OCI-LY1 (cell line): ENCODE measurements around the gene C19orf25.

Experiments used
- H2AFZ ChIP-seq: fragments of 200-600 bp; sonication (generic), shearing (Covaris generic); 2 replicates; pipeline ENCODE4 v1.6.0; 2014; ENCODE audit warnings: antibody characterized with exemption, mild to moderate bottlenecking, low read length
- H3F3A ChIP-seq: fragments of 200-600 bp; sonication (generic), shearing (Covaris generic); 2 replicates; pipeline ENCODE4 v1.6.0; 2014; ENCODE audit warnings: mild to moderate bottlenecking, antibody characterized with exemption, low read length, moderate library complexity; ENCODE audit not compliant: insufficient read depth
- H3K27ac ChIP-seq: fragments of 200-600 bp; sonication (generic); 2 replicates; pipeline ENCODE4 v1.5.1; 2014; ENCODE audit warnings: low read length, mixed run types, mild to moderate bottlenecking, low read depth; ENCODE audit not compliant: poor library complexity, severe bottlenecking
- H3K27me3 ChIP-seq: fragments of 200-600 bp; sonication (generic); 2 replicates; pipeline ENCODE4 v1.6.0; 2014; ENCODE audit warnings: antibody characterized with exemption, mild to moderate bottlenecking, low read length, moderate library complexity; ENCODE audit not compliant: insufficient read depth
- H3K36me3 ChIP-seq: fragments of 200-600 bp; sonication (generic); 2 replicates; pipeline ENCODE4 v1.6.1; 2014; ENCODE audit warnings: mild to moderate bottlenecking, antibody characterized with exemption, low read length, moderate library complexity, mixed read lengths; ENCODE audit not compliant: insufficient read depth
- H3K4me1 ChIP-seq: fragments of 200-600 bp; sonication (generic); 2 replicates; pipeline ENCODE4 v1.5.1; 2014; ENCODE audit warnings: mild to moderate bottlenecking, low read length, moderate library complexity; ENCODE audit not compliant: insufficient read depth, severe bottlenecking
- H3K4me2 ChIP-seq: fragments of 200-600 bp; sonication (generic), shearing (Covaris generic); 2 replicates; pipeline ENCODE4 v1.6.1; 2014; ENCODE audit warnings: low read length
- H3K4me3 ChIP-seq: fragments of 200-600 bp; sonication (generic); 2 replicates; pipeline ENCODE4 v1.5.1; 2014; ENCODE audit warnings: low read length, low read depth, mild to moderate bottlenecking, mixed read lengths; ENCODE audit not compliant: poor library complexity, severe bottlenecking
- H3K79me2 ChIP-seq: fragments of 200-600 bp; shearing (Covaris generic); 2 replicates; pipeline ENCODE4 v1.6.1; 2016; ENCODE audit warnings: mixed run types, low read length, mixed read lengths; ENCODE audit not compliant: insufficient read depth
- H3K9ac ChIP-seq: fragments of 200-600 bp; sonication (generic), shearing (Covaris generic); 2 replicates; pipeline ENCODE4 v1.6.1; 2014; ENCODE audit warnings: mild to moderate bottlenecking, low read length, mixed read lengths
- H3K9me2 ChIP-seq: fragments of 200-600 bp; sonication (generic), shearing (Covaris generic); 2 replicates; pipeline ENCODE4 v1.6.1; 2014; ENCODE audit warnings: low read depth, mild to moderate bottlenecking, low read length, mixed read lengths
- H3K9me3 ChIP-seq: fragments of 200-600 bp; shearing (Covaris generic); 2 replicates; pipeline ENCODE4 v1.6.1; 2014; ENCODE audit warnings: low read length, mixed read lengths
- H4K20me1 ChIP-seq: fragments of 200-600 bp; sonication (generic), shearing (Covaris generic); 2 replicates; pipeline ENCODE4 v1.6.0; 2016; ENCODE audit warnings: mild to moderate bottlenecking, low read length; ENCODE audit not compliant: insufficient read depth
- EZH2 ChIP-seq: fragments of 200-600 bp; sonication (generic), shearing (Covaris generic); IDR thresholded peaks from 2 replicates; pipeline ENCODE4 v1.8.0; 2017; ENCODE audit warnings: borderline replicate concordance, mixed run types, mild to moderate bottlenecking, antibody characterized with exemption, low read length, moderate library complexity, mixed read lengths
- TF ChIP-seq, protein P1 (sequence below): fragments of 200-600 bp; sonication (generic), shearing (Covaris generic); IDR thresholded peaks from 2 replicates; pipeline ENCODE4 v1.5.1; 2017; ENCODE audit warnings: mild to moderate bottlenecking, antibody characterized with exemption, low read length, moderate library complexity, mixed read lengths

C19orf25 gene

GRCh38 chr19:1435378-1435989 is 43.5 kb downstream of the C19orf25 start:
- Histone ChIP-seq H3K27ac (no peak overlapping the region), H3K9me3 (no peaks in the 10 kb centered on the region), H2AFZ (no peak overlapping the region), H3K27me3 (no peaks in the 10 kb centered on the region), H3K9me2 (no peaks in the 10 kb centered on the region), H3K4me2 (no peak overlapping the region), H3K9ac (no peak overlapping the region), H3K4me1 (peaks cover 11% of the 10 kb centered on the region), H3K4me3 (no peak overlapping the region), H4K20me1 (no peaks in the 10 kb centered on the region), H3K36me3 (peaks cover 61% of the 10 kb centered on the region), H3F3A (peaks cover 3% of the 10 kb centered on the region; the same call in 1 of the 2 replicates), H3K79me2 (peaks cover 14% of the 10 kb centered on the region)
- no peak for TF ChIP-seq EZH2
- TF ChIP-seq, protein P1, sequence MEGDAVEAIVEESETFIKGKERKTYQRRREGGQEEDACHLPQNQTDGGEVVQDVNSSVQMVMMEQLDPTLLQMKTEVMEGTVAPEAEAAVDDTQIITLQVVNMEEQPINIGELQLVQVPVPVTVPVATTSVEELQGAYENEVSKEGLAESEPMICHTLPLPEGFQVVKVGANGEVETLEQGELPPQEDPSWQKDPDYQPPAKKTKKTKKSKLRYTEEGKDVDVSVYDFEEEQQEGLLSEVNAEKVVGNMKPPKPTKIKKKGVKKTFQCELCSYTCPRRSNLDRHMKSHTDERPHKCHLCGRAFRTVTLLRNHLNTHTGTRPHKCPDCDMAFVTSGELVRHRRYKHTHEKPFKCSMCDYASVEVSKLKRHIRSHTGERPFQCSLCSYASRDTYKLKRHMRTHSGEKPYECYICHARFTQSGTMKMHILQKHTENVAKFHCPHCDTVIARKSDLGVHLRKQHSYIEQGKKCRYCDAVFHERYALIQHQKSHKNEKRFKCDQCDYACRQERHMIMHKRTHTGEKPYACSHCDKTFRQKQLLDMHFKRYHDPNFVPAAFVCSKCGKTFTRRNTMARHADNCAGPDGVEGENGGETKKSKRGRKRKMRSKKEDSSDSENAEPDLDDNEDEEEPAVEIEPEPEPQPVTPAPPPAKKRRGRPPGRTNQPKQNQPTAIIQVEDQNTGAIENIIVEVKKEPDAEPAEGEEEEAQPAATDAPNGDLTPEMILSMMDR, result no peak

DNA sequence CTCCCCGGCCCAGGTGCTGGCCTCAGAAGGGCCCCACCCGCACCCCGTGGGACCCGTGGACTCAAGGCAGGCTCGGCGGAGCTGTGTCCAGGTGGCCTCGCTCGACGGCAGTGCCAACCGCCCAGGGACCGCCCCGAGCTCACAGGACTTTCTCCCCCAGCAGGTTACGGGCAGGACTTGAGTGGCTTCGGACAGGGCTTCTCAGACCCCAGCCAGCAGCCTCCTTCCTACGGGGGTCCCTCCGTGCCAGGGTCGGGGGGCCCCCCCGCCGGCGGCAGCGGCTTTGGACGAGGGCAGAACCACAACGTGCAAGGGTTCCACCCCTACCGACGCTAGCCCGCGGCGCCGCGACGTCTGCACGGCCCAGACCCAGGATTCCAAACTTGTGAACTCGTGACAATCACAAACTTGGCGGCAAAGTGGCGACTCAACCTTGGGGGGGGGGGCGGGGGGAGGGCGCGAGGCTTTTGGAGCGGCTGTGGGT is 44.4 kb downstream of the C19orf25 start:
- no peak overlapping the region for H3K27ac ChIP-seq
- H3K79me2 ChIP-seq, result peaks cover 12% of the 10 kb centered on the region
- no peaks in the 10 kb centered on the region for H3K9me3 ChIP-seq
- peaks cover 63% of the 10 kb centered on the region for H3K36me3 ChIP-seq
- H3K4me2 ChIP-seq, result no peak overlapping the region
- peaks cover 3% of the 10 kb centered on the region; the same call in 1 of the 2 replicates for H3F3A ChIP-seq
- no peaks in the 10 kb centered on the region for H3K9me2 ChIP-seq
- TF ChIP-seq EZH2, result no peak
- TF ChIP-seq, protein P1, result no peak
- H3K27me3 ChIP-seq, result no peaks in the 10 kb centered on the region
- H2AFZ ChIP-seq, result no peak overlapping the region
- H3K4me3 ChIP-seq, result no peak overlapping the region
- H4K20me1 ChIP-seq, result no peaks in the 10 kb centered on the region
- H3K9ac ChIP-seq, result no peak overlapping the region
- peaks cover 7% of the 10 kb centered on the region for H3K4me1 ChIP-seq

DNA sequence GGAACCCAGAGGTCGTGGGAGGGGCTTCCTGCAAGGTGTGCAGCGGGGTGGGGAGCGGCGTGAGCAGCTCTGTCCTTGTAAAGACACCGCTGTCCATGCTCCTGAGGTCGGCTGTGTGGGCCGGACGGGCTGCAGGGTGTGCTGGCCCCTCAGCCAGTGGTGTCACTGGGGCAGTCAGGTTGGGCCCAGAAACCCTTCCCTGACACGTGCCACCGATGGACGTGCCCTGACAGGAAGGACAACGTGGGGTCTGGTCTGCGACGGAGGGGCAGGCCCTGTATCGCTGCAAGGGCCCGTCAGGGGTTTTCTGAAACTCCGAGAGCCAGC is 45.0 kb downstream of the C19orf25 start:
- Histone ChIP-seq H3K9me2 (no peaks in the 10 kb centered on the region), H3K9ac (no peak overlapping the region), H3K4me3 (no peak overlapping the region), H3F3A (peaks cover 3% of the 10 kb centered on the region; the same call in 1 of the 2 replicates), H3K27ac (no peak overlapping the region), H3K9me3 (no peaks in the 10 kb centered on the region), H3K36me3 (peaks cover 63% of the 10 kb centered on the region), H4K20me1 (no peaks in the 10 kb centered on the region), H2AFZ (no peak overlapping the region), H3K79me2 (peaks cover 6% of the 10 kb centered on the region), H3K27me3 (no peaks in the 10 kb centered on the region), H3K4me2 (no peak overlapping the region), H3K4me1 (peaks cover 7% of the 10 kb centered on the region)
- TF ChIP-seq EZH2, result no peak
- TF ChIP-seq, protein P1, result no peak
